Esophagus muscularis mucosa (tissue), 4 donors: Measurements from ENCODE around the gene SH3TC2.

Experiments
- EP300 ChIP-seq: sonication (generic); formaldehyde crosslinking; IDR thresholded peaks from one replicate; pipeline ENCODE4 v1.6.1; 2017; ENCODE audit warnings: antibody characterized with exemption
- POLR2A ChIP-seq: fragments of 450-650 bp; IDR thresholded peaks from one replicate; pipeline ENCODE4 v1.6.1; 2017; ENCODE audit warnings: antibody characterized with exemption, moderate library complexity, mild to moderate bottlenecking, low read depth
- POLR2AphosphoS5 ChIP-seq, 2 donors: sonication (generic); formaldehyde crosslinking; IDR thresholded peaks; one replicate each; pipeline ENCODE4 v1.6.1; 2017; ENCODE audit warnings: antibody characterized with exemption in 2 of 2
- TF ChIP-seq, protein P1 (sequence below), 3 experiments: fragments of 200-600 bp in 2 of 3; fragments of 450-650 bp in 1 of 3; sonication (generic) in 2 of 3; IDR thresholded peaks; one replicate each; pipeline ENCODE4 v1.5.1; 2017 to 2019; ENCODE audit warnings: antibody characterized with exemption in 3 of 3, mild to moderate bottlenecking in 2 of 3, moderate library complexity in 1 of 3

DNA sequence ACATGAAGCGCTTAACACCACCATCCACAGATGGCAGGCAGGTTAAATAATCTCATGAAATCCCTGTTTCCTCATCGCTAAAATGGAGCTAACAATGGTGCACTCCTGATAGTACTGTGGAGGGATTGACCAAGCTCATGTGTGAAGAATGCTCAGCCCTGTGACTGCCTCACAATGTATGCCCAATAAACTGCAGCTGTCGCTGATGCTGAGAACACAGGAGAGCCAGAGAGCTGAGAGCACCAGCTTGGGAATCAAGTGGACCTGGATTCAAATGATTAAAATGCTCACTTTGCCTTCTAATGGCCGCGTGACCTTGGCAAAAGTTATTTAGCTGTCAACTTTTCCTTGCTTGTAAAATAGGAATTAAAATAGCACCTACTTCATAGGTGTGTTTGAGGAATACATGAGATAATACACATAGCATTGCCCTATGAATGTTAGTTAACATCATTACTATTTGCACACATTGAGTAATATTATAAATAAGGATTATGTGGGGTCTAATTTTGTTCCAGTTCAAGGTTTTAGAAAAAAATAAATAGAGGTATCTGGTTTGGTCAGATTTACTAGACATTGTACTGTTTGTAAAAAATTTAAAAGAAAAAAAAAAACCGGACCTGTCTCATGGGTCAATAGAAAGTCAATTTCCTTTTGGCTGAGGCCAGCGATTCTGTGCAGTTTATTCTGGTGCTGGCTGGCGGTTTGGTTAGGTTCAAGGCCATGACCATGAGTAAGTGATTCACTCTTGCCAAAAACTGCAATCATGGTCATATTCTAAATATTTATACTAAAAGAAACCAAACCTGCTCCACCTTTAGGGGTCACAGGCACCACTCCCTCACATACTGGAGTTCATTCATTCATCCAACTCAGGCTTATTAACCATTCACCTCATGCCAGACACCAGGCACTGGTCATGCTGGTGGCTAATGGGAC, 101.3 kb downstream of the SH3TC2 start:
- no peak for TF ChIP-seq POLR2A
- TF ChIP-seq, protein P1, sequence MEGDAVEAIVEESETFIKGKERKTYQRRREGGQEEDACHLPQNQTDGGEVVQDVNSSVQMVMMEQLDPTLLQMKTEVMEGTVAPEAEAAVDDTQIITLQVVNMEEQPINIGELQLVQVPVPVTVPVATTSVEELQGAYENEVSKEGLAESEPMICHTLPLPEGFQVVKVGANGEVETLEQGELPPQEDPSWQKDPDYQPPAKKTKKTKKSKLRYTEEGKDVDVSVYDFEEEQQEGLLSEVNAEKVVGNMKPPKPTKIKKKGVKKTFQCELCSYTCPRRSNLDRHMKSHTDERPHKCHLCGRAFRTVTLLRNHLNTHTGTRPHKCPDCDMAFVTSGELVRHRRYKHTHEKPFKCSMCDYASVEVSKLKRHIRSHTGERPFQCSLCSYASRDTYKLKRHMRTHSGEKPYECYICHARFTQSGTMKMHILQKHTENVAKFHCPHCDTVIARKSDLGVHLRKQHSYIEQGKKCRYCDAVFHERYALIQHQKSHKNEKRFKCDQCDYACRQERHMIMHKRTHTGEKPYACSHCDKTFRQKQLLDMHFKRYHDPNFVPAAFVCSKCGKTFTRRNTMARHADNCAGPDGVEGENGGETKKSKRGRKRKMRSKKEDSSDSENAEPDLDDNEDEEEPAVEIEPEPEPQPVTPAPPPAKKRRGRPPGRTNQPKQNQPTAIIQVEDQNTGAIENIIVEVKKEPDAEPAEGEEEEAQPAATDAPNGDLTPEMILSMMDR (IDR thresholded peaks at IDR 0.05) = no peak
- TF ChIP-seq POLR2AphosphoS5 (IDR thresholded peaks at IDR 0.05) = no peak
- TF ChIP-seq EP300 = no peak
